GM21526 (cell line): ENCODE data around the gene LIME1.

Source experiments
- ATAC-seq: cut with Tn5 transposase; IDR thresholded peaks from one replicate; pipeline ENCODE4 v1.9.1; 2021; ENCODE audit warnings: moderate library complexity; ENCODE audit not compliant: unreplicated experiment, low FRiP score

Gene LIME1, protein sequence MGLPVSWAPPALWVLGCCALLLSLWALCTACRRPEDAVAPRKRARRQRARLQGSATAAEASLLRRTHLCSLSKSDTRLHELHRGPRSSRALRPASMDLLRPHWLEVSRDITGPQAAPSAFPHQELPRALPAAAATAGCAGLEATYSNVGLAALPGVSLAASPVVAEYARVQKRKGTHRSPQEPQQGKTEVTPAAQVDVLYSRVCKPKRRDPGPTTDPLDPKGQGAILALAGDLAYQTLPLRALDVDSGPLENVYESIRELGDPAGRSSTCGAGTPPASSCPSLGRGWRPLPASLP

GRCh38 chr20:63735859-63736718, at the start of gene LIME1:
Gene LIME1, plus strand, starts transcription at chr20:63736664. Its CDS starts 886 bp downstream, at chr20:63737550.
- no peak for ATAC-seq

DNA sequence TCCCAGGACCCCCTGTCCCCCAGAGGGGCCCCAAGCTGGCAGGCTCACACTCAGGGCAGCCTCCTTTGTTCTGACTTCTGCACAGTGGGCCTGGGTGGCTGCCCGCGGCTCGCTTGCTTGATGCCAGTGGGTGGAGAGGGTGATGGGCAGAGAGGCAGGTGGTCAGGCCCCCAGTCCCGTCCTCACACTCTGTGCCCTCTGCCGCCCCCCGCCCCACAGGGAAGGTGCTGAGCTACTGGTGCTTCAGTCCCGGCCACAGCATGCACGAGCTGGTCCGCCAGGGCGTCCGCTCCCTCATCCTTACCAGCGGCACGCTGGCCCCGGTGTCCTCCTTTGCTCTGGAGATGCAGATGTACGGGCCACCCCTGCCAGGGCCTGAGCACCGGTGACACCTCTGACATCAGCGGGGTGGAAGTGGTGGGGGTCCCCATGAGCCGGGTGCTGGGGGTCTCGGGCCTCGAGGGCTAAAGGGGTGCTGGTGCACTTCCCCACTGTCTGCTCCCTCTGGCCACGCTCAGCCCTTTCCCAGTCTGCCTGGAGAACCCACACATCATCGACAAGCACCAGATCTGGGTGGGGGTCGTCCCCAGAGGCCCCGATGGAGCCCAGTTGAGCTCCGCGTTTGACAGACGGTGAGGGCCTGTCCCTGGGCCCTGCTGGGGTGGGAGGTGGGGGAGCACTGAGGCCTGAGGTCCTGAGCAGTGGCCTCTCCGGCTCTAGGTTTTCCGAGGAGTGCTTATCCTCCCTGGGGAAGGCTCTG, 48.9 kb upstream of the LIME1 start:
- ATAC-seq: no peak

- ATAC-seq: no peak
Measured at GRCh38 chr20:63688228-63689045, 48.0 kb upstream of the LIME1 start.

DNA sequence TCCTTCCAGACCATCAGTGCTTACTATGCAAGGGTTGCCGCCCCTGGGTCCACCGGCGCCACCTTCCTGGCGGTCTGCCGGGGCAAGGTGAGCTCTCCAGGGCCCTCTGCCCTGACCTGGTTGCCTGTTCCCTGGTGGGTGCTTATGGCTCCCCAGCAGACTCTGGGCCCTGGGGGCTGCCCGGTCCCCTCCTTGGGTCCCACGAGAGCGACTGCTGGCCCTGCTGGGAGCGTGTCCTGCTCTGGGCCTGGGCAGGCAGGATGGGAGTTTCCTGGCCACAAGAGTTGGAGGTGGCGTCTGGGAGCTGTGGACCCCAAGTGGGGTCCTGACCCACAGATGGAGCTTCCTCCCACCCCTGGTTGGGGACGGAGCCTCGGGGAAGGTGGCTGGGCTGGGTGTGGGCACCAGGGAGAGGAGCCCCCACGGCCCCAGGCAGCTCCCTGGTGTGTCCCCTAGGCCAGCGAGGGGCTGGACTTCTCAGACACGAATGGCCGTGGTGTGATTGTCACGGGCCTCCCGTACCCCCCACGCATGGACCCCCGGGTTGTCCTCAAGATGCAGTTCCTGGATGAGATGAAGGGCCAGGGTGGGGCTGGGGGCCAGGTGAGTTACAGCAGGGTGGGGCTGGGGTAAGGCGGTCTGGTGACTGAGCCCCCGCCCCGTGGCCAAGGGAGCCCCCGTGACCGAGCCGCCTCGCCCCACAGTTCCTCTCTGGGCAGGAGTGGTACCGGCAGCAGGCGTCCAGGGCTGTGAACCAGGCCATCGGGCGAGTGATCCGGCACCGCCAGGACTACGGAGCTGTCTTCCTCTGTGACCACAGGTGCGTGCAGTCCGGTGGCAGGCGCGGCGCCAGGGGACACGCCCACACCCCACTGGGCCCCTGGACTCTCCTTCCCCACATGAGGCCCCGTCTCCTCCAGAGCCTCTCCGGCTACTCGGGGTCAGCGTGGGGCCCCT, 47.1 kb upstream of the LIME1 start:
- no peak for ATAC-seq

GRCh38 chr20:63690003-63690897, 46.2 kb upstream of the LIME1 start:
- no peak for ATAC-seq

GRCh38 chr20:63690898-63691710, 45.4 kb upstream of the LIME1 start:
- ATAC-seq: no peak

- no peak for ATAC-seq
Measured at GRCh38 chr20:63691711-63692435, 44.6 kb upstream of the LIME1 start.

GRCh38 chr20:63692436-63693082, 43.9 kb upstream of the LIME1 start:
- no peak for ATAC-seq

DNA sequence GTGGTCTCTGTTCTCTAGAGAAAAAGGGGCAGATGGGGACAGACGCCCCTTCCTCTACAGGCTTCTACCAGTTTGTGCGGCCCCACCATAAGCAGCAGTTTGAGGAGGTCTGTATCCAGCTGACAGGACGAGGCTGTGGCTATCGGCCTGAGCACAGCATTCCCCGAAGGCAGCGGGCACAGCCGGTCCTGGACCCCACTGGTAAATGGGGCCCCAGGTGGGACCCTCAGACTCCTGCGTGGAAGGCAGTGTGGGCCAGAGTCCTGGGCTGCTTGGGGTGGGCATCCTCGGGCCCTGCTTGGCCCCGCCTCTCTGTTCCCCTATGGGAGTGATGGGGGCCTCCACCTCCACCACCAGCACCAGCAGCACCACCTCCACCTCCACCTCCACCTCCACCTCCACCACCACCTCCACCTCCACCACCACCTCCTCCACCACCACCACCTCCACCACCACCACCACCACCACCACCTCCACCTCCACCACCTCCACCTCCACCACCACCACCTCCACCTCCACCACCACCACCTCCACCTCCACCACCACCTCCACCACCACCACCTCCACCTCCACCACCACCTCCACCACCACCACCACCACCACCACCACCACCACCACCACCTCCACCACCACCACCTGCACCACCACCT, 43.3 kb upstream of the LIME1 start:
- ATAC-seq: no peak

GRCh38 chr20:63693733-63694583, 42.5 kb upstream of the LIME1 start:
- ATAC-seq: no peak

- no peak for ATAC-seq
Measured at GRCh38 chr20:63694584-63695423, 41.7 kb upstream of the LIME1 start.

- no peak for ATAC-seq
Measured at GRCh38 chr20:63695424-63696305, 40.8 kb upstream of the LIME1 start.

GRCh38 chr20:63696306-63696627, 40.2 kb upstream of the LIME1 start:
- no peak for ATAC-seq
